Measurements from ENCODE around the gene FBLIM1. TPM values are rescaled to one million over a fixed set of nuclear protein-coding genes. Genes with fewer than 3 reads are reported as not detected.

FBLIM1 gene
- total RNA-seq, 2 experiments from 2014 or later = not detected

DNA sequence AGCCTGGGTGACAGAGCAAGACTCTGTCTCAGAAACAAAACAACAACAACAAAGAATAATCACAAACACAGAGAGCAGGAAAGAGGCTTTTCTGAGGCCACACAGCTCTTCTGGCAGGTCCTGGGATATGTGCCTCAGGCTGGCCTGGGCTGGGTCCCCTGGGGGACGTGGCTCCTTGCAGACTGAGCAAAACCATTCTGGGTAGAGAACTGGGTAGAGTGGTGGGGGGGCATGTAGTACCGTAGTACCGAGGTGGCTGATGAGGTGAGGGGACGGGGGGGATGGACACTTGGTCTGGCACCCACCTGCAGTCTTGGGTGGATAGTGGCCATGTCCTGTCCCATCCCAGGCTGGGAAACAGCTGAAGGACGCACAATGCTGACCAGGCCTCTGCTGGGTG is 10.3 kb upstream of the FBLIM1 start:
- H3K4me3 ChIP-seq (ENCODE audit: low read depth, low read length, poor library complexity, severe bottlenecking) = no peak overlapping the region
- H2AFZ ChIP-seq (ENCODE audit: low read length) = no peak overlapping the region
- intact Hi-C loops (cut with micrococcal nuclease; ENCODE audit: unreplicated experiment) = no loop called here
- DNase-seq (ENCODE audit: low spot score) = no peak
- ChIA-PET POLR2A (no interaction called here), CTCF (ENCODE audit: unreplicated experiment) (no interaction called here)
- no peaks in the 10 kb centered on the region for H4K20me1 ChIP-seq (ENCODE audit: insufficient read depth, low read length)
- H3K79me2 ChIP-seq (ENCODE audit: insufficient read depth, low read depth, low read length) = no peaks in the 10 kb centered on the region
- BruUV-seq (replicated peaks) = no TSS peak
- H3K4me2 ChIP-seq (ENCODE audit: low read length) = no peak overlapping the region
- H3K4me1 ChIP-seq (ENCODE audit: insufficient read depth, low read length, poor library complexity, severe bottlenecking) = no peaks in the 10 kb centered on the region
- no peaks in the 10 kb centered on the region for H3K9me2 ChIP-seq (ENCODE audit: insufficient read depth, low read length)
- H3K9me3 ChIP-seq (ENCODE audit: low read length) = no peaks in the 10 kb centered on the region
- H3K36me3 ChIP-seq (ENCODE audit: insufficient read depth, low read length) = no peaks in the 10 kb centered on the region
- no peak for TF ChIP-seq EZH2phosphoT487 (IDR thresholded peaks at IDR 0.05; ENCODE audit: borderline replicate concordance, low read depth, low read length)
- TF ChIP-seq, protein P1, sequence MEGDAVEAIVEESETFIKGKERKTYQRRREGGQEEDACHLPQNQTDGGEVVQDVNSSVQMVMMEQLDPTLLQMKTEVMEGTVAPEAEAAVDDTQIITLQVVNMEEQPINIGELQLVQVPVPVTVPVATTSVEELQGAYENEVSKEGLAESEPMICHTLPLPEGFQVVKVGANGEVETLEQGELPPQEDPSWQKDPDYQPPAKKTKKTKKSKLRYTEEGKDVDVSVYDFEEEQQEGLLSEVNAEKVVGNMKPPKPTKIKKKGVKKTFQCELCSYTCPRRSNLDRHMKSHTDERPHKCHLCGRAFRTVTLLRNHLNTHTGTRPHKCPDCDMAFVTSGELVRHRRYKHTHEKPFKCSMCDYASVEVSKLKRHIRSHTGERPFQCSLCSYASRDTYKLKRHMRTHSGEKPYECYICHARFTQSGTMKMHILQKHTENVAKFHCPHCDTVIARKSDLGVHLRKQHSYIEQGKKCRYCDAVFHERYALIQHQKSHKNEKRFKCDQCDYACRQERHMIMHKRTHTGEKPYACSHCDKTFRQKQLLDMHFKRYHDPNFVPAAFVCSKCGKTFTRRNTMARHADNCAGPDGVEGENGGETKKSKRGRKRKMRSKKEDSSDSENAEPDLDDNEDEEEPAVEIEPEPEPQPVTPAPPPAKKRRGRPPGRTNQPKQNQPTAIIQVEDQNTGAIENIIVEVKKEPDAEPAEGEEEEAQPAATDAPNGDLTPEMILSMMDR (conservative IDR thresholded peaks at IDR 0.05; ENCODE audit: low read length) = no peak
- no peak overlapping the region for H3K27ac ChIP-seq (ENCODE audit: low read depth, low read length, poor library complexity, severe bottlenecking)

DNA sequence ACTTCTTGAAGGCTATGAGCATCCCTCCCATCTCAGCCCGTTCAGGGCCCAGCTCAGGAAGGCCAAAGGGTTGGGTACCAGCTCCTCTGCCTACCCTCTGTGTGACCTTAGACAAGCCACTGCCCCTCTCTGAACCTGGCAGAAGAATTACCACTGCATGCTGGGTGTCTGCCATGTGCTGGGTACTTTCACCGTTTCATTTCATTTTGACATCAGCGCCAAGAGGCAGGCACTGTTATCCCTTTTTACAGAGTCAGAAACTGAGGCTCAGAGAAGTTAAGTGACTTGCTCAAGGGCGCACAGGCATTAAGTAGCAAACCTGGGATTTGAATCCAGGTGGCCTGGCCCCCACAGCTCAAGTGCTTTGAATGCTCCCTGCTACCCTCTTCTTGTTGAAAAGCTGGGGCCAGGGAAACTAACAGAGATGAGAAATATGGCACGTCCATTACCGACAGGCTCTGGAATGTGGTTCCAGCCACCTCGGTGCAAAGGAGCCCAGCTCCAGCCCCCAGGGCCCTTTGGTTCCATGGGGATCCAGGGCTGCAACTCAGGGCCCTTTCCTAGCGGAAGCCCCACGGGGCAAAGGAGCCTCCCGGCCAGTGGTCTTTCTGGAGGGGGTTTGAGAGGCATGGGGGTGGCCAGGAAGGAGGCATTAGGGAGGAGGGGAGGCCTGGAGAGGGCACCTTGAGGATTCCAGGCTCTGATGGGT is 9.8 kb upstream of the FBLIM1 start:
- Histone ChIP-seq H2AFZ (ENCODE audit: low read length) (no peak overlapping the region), H3K27ac (ENCODE audit: low read depth, low read length, poor library complexity, severe bottlenecking) (no peak overlapping the region), H3K4me3 (ENCODE audit: low read depth, low read length, poor library complexity, severe bottlenecking) (no peak overlapping the region), H3K9me2 (ENCODE audit: insufficient read depth, low read length) (no peaks in the 10 kb centered on the region), H4K20me1 (ENCODE audit: insufficient read depth, low read length) (no peaks in the 10 kb centered on the region), H3K4me1 (ENCODE audit: insufficient read depth, low read length, poor library complexity, severe bottlenecking) (no peaks in the 10 kb centered on the region), H3K9me3 (ENCODE audit: low read length) (no peaks in the 10 kb centered on the region), H3K36me3 (ENCODE audit: insufficient read depth, low read length) (no peaks in the 10 kb centered on the region), H3K79me2 (ENCODE audit: insufficient read depth, low read depth, low read length) (no peaks in the 10 kb centered on the region), H3K4me2 (ENCODE audit: low read length) (no peak overlapping the region)
- BruUV-seq (replicated peaks) = no TSS peak
- no peak for DNase-seq (ENCODE audit: low spot score)
- intact Hi-C loops (cut with micrococcal nuclease; ENCODE audit: unreplicated experiment) = no loop called here
- no peak for TF ChIP-seq EZH2phosphoT487 (IDR thresholded peaks at IDR 0.05; ENCODE audit: borderline replicate concordance, low read depth, low read length)
- TF ChIP-seq, protein P1 (conservative IDR thresholded peaks at IDR 0.05; ENCODE audit: low read length) = no peak
- ChIA-PET CTCF (ENCODE audit: unreplicated experiment) (no interaction called here), POLR2A (no interaction called here)

DNA sequence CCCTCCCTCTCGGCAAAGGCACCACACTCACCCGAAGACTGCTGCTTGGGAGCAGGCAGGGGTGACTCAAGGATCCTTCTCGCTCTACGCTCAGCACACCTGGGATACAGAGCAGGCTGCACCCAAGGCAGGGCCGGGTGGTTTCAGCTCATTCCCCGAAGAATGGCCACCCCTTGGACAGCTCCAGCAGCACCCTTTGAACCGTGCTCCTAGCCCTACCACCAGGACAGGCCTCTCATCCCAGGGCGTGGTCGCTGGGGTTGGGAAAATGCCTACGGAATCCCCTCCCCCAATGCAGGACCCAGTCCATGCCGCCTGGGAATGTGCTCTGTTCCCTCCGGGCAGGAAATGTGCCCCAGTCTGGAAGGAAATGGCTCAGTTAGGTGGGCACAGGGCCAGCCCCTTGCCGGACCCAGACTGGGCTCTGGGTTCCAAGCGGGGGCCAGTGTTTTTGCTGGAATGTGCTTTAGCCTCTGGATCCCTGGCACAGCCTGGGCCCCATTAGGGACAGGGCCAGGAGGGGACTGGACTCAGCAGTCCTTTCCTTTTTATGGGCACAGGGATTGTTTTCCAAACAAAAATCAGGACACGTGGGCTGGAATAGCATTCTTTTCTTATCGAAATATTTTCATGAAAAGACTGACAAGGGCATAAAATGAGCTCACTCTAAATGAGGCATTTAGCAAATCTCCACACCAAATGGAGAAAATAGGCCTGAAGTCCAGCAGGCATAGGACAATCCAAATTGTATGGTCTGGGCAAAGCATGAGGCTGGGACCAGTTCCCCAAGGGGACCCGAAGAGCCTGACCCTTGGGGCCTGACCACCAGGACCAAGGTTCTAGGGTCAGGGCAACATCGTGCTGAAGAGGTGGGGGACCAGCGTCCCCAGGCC is 8.9 kb upstream of the FBLIM1 start:
- POLR2A ChIA-PET = no interaction called here
- H2AFZ ChIP-seq (ENCODE audit: low read length) = no peak overlapping the region
- no peak overlapping the region for H3K4me2 ChIP-seq (ENCODE audit: low read length)

More for the DNA sequence above, 8.9 kb upstream of the FBLIM1 start:
- Histone ChIP-seq H3K27ac (ENCODE audit: low read depth, low read length, poor library complexity, severe bottlenecking) (no peak overlapping the region), H3K9me2 (ENCODE audit: insufficient read depth, low read length) (no peaks in the 10 kb centered on the region), H3K79me2 (ENCODE audit: insufficient read depth, low read depth, low read length) (no peaks in the 10 kb centered on the region), H4K20me1 (ENCODE audit: insufficient read depth, low read length) (no peaks in the 10 kb centered on the region), H3K4me3 (ENCODE audit: low read depth, low read length, poor library complexity, severe bottlenecking) (no peak overlapping the region), H3K9me3 (ENCODE audit: low read length) (no peaks in the 10 kb centered on the region), H3K36me3 (ENCODE audit: insufficient read depth, low read length) (no peaks in the 10 kb centered on the region), H3K4me1 (ENCODE audit: insufficient read depth, low read length, poor library complexity, severe bottlenecking) (no peaks in the 10 kb centered on the region)
- CTCF ChIA-PET (ENCODE audit: unreplicated experiment) = no interaction called here
- intact Hi-C loops (cut with micrococcal nuclease; ENCODE audit: unreplicated experiment) = no loop called here
- no peak for TF ChIP-seq EZH2phosphoT487 (IDR thresholded peaks at IDR 0.05; ENCODE audit: borderline replicate concordance, low read depth, low read length)
- TF ChIP-seq, protein P1 (conservative IDR thresholded peaks at IDR 0.05; ENCODE audit: low read length) = no peak
- no peak for DNase-seq (ENCODE audit: low spot score)
- BruUV-seq (replicated peaks) = no TSS peak

All from OCI-LY7 (cell line).